Lower leg skin (tissue), 4 donors: Measurements from ENCODE around the gene TMEM181. TPM values are rescaled to one million over a fixed set of nuclear protein-coding genes. Genes with fewer than 3 reads are reported as not detected.

Experiments
- DNase-seq, 2 donors: peaks; one replicate each; pipeline ENCODE4 v3.0.0-alpha.2; 2019; ENCODE audit warnings: low spot score in 2 of 2
- H3K4me3 ChIP-seq: fragments of 200-600 bp; sonication (generic); 2 replicates; pipeline ENCODE4 v1.5.1; 2017; ENCODE audit warnings: mild to moderate bottlenecking, low read depth; ENCODE audit not compliant: poor library complexity, severe bottlenecking
- POLR2A ChIP-seq, 2 donors: fragments of 450-650 bp; IDR thresholded peaks; one replicate each; pipeline ENCODE4 v1.6.1; 2016 to 2017; ENCODE audit warnings: antibody characterized with exemption in 2 of 2, mild to moderate bottlenecking in 1 of 2, moderate library complexity in 1 of 2
- WGBS, 2 donors: methylation state at CpG; one replicate each; pipeline ENCODE4 v1.1.5; 2018; 5-methylcytosine and 5-hydroxymethylcytosine counted together
- intact Hi-C: fragments of 100-400 bp; cut with DNase I; formaldehyde crosslinking; loops from one replicate; pipeline ENCODE4 v1.15.0; 2023; ENCODE audit warnings: low total_unique reads
- microRNA-seq, 2 donors: library from miRNA; unstranded; fragments of <30 nt; microRNA quantifications; one replicate each; pipeline ENCODE4, GENCODE V29; 2016; ENCODE audit warnings: borderline replicate concordance in 2 of 2, borderline number of aligned reads in 1 of 2
- total RNA-seq, 4 donors: library from RNA; depleted of rRNA; stranded (reverse); fragments of >200 nt; gene quantifications; one replicate each; pipeline ENCODE4 v1.1.0, GENCODE V29; 2016
- TF ChIP-seq, protein P1 (sequence below), 3 donors: fragments of 450-650 bp; IDR thresholded peaks; one replicate each; pipeline ENCODE4 v1.5.1; 2016; ENCODE audit warnings: antibody characterized with exemption in 3 of 3, mild to moderate bottlenecking in 3 of 3, moderate library complexity in 2 of 3

Gene TMEM181
- total RNA-seq, 4 donors from 2014 or later = 12.8 to 20.8 (median 17.2) TPM

DNA sequence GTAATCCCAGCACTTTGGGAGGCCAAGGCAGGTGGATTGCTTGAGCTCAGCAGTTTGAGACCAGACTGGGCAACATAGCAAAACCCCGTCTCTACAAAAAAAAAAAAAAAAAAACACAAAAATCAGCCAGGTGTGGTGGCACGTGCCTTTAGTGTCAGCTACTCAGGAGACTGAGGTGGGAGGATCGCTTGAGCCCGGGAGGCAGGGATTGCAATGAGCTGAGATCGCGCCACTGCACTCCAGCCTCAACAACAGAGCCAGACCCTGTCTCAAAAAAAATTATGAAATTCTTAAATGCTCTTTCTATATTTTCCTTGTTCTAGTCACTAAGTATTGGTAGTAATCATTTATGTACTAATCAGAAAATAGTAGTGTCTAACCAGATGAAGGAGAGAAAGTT, 120.6 kb downstream of the TMEM181 start:
- intact Hi-C loops = no loop called here
- DNase-seq = peak in 1 of 2 donors; percentile 68
- WGBS, 2 donors = 92 to 95% methylated on average over 6 of the region's 6 CpGs

DNA sequence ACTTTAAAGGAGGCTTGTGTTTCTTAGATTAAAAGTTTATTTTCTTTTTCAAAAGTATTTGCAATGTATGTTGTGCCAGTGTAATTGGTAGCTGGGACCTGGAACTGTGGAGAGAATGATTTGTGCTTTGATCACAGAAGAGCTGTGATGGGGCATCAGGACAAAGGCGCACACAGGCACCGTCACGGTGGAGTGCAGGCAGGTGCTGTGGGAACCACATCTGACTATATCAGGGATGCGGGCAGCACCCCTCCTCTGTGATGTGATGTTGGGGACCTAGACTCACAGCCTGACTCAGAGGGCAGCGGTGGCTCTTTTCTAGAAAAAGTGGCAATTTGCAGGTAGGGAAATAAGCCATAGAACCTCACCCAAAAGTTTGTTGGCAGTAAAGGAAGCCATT, 124.4 kb downstream of the TMEM181 start:
- intact Hi-C loops = no loop called here
- no peak overlapping the region for H3K4me3 ChIP-seq
- 80% methylated on average over 5 of the region's 5 CpGs for WGBS, 2 donors
- TF ChIP-seq, protein P1, sequence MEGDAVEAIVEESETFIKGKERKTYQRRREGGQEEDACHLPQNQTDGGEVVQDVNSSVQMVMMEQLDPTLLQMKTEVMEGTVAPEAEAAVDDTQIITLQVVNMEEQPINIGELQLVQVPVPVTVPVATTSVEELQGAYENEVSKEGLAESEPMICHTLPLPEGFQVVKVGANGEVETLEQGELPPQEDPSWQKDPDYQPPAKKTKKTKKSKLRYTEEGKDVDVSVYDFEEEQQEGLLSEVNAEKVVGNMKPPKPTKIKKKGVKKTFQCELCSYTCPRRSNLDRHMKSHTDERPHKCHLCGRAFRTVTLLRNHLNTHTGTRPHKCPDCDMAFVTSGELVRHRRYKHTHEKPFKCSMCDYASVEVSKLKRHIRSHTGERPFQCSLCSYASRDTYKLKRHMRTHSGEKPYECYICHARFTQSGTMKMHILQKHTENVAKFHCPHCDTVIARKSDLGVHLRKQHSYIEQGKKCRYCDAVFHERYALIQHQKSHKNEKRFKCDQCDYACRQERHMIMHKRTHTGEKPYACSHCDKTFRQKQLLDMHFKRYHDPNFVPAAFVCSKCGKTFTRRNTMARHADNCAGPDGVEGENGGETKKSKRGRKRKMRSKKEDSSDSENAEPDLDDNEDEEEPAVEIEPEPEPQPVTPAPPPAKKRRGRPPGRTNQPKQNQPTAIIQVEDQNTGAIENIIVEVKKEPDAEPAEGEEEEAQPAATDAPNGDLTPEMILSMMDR (IDR thresholded peaks at IDR 0.05) = no peak
- no peak for TF ChIP-seq POLR2A (IDR thresholded peaks at IDR 0.05)
- DNase-seq = peak in 1 of 2 donors; percentile 32

More for the DNA sequence above, 120.6 kb downstream of the TMEM181 start:
- TF ChIP-seq, protein P1 (IDR thresholded peaks at IDR 0.05) = no peak
- no peak for TF ChIP-seq POLR2A (IDR thresholded peaks at IDR 0.05)
- no peak overlapping the region for H3K4me3 ChIP-seq

DNA sequence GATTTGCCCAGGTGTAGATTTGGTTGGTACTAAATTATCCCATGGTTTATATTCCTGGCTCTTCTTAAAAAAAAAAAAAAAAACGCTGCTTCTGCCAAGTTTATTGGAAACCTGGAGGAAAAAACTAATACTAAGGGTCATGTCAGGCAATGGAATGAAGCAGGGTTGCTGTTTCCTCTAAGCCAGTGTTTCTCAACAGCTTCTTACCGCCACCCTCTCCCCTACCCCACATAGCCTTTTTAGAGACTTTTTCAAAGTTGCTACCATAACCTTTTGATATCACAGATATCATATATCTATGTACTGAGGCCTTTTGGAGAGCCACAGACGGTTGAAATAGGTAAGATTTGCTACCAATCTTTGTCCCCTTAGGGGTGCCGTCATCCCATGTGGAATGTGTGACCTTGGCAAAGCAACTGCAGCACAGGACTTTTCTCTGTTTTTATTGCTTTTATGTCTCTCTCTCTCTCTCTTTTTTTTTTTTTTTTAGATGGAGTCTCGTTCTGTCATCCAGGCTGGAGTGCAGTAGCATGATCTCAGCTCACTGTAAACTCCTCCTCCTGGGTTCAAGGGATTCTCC, 124.9 kb downstream of the TMEM181 start:
- WGBS, 2 donors = 37 to 51% methylated on average over 5 of the region's 5 CpGs
- intact Hi-C loops = no loop called here
- no peak for TF ChIP-seq POLR2A (IDR thresholded peaks at IDR 0.05)
- TF ChIP-seq, protein P1 (IDR thresholded peaks at IDR 0.05) = no peak
- H3K4me3 ChIP-seq = no peak overlapping the region
- peak in 1 of 2 donors; percentile 3 for DNase-seq

Small RNAs within 50 kb of the gene (microRNA-seq; reads per million reads assigned to microRNA genes)
- gene MIR7161 = 0 reads per million in 2 donors

Other genes starting within 250 kb of the TMEM181 start
- gene TULP4, start 247.6 kb upstream of the TMEM181 start, total RNA-seq = 100 to 1,000 TPM; 141 to 198 (median 148) TPM
- gene DYNLT1, start 84.7 kb downstream of the TMEM181 start, total RNA-seq = 10 to 100 TPM; 27.0 to 48.6 (median 36.3) TPM
- 1 to 10 TPM; 1.8 to 5.7 (median 2.9) TPM for gene SYTL3, start 90.0 kb downstream of the TMEM181 start, total RNA-seq